ENCODE measurements around the gene SPG11.
"Not testable (repeated sequence)": the region's sequence is repeated elsewhere in the genome, so short reads cannot be mapped to it uniquely, and the experiment has no call there.

The SPG11 gene

GRCh38 chr15:44682211-44682610 is 18.7 kb upstream of the SPG11 start:
- no peak for DNase-seq

- no peak for DNase-seq
These were observed 13.2 kb upstream of the SPG11 start for GRCh38 chr15:44676676-44677075.

- no peak for DNase-seq
These were observed 12.4 kb upstream of the SPG11 start for GRCh38 chr15:44675911-44676310.

GRCh38 chr15:44673639-44674038 is 10.2 kb upstream of the SPG11 start:
- no peak for DNase-seq

GRCh38 chr15:44670087-44670950 is 6.9 kb upstream of the SPG11 start:
- DNase-seq: no peak

- no peak for DNase-seq
These were observed 5.5 kb upstream of the SPG11 start for GRCh38 chr15:44668921-44669320.

- DNase-seq: no peak
These were observed 3.5 kb upstream of the SPG11 start for GRCh38 chr15:44667039-44667360.

- DNase-seq: no peak
These were observed 3.0 kb upstream of the SPG11 start for GRCh38 chr15:44666210-44667038.

GRCh38 chr15:44662478-44663409 is 718 bp downstream of the SPG11 start:
- peak; percentile 28 for DNase-seq

GRCh38 chr15:44661576-44661975 is 1.9 kb downstream of the SPG11 start:
- DNase-seq: no peak

- DNase-seq: no peak
These were observed 4.4 kb downstream of the SPG11 start for GRCh38 chr15:44659056-44659455.

GRCh38 chr15:44657378-44657777 is 6.1 kb downstream of the SPG11 start:
- DNase-seq: no peak

GRCh38 chr15:44656913-44657312 is 6.5 kb downstream of the SPG11 start:
- DNase-seq: no peak

GRCh38 chr15:44656298-44656697 is 7.2 kb downstream of the SPG11 start:
- no peak for DNase-seq

- DNase-seq: no peak
These were observed 8.6 kb downstream of the SPG11 start for GRCh38 chr15:44654858-44655257.

- DNase-seq: no peak
These were observed 15.8 kb downstream of the SPG11 start for GRCh38 chr15:44647637-44648036.

GRCh38 chr15:44647036-44647435 is 16.4 kb downstream of the SPG11 start:
- DNase-seq: no peak

- DNase-seq: no peak
These were observed 17.0 kb downstream of the SPG11 start for GRCh38 chr15:44646460-44646859.

GRCh38 chr15:44641651-44642050 is 21.8 kb downstream of the SPG11 start:
- no peak for DNase-seq

- DNase-seq: no peak
These were observed 26.5 kb downstream of the SPG11 start for GRCh38 chr15:44636976-44637375.

- DNase-seq: no peak
These were observed 29.9 kb downstream of the SPG11 start for GRCh38 chr15:44633603-44634002.

GRCh38 chr15:44625286-44625685 is 38.2 kb downstream of the SPG11 start:
- DNase-seq: not testable (repeated sequence)

- no peak for DNase-seq
These were observed 40.3 kb downstream of the SPG11 start for GRCh38 chr15:44623178-44623577.
